Spleen (tissue), 7 donors: ENCODE measurements around the gene UIMC1.

Source experiments
- POLR2AphosphoS5 ChIP-seq, 3 donors: sonication (generic); formaldehyde crosslinking; IDR thresholded peaks; one replicate each; pipeline ENCODE4 v1.5.1; 2017; ENCODE audit warnings: antibody characterized with exemption in 3 of 3
- TF ChIP-seq, protein P1 (sequence below), 11 experiments: fragments of 200-600 bp in 7 of 11; fragments of 450-650 bp in 4 of 11; sonication (generic) in 4 of 11; IDR thresholded peaks in 8 of 11; conservative IDR thresholded peaks in 3 of 11; 1 replicate in 7 of 11; 2 replicates in 4 of 11; pipeline versions ENCODE4 v1.4.0 to v1.8.0; 2016 to 2021; ENCODE audit warnings: antibody characterized with exemption in 11 of 11, inconsistent platforms in 4 of 11, mild to moderate bottlenecking in 1 of 11
- donor health status: DM: no; HTN: no; CAD: no; lungs with moderate emphysema.
- donor health status: DM: no; HTN: no; CAD: no.
- donor health status: DM: no; HTN: no; CAD: no.

DNA sequence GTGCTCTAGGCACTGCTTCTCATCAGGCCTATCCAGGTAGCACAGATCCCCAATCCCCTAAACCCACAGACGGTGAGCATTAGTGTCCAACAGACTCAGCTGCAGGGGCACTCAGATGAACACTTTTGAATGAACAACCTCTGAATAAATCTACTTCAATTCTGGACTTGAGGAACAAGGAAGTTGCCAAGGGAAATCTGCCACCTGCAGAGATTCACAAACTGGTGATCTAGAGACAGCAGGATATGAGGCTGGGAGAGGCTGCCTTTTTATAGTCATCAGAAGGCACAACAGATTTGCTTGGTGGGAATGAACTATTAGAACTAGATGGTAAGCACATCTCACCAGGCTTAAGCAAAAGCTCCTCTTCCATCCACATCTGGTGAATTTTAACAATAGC is 100.5 kb downstream of the UIMC1 start:
- TF ChIP-seq, protein P1, sequence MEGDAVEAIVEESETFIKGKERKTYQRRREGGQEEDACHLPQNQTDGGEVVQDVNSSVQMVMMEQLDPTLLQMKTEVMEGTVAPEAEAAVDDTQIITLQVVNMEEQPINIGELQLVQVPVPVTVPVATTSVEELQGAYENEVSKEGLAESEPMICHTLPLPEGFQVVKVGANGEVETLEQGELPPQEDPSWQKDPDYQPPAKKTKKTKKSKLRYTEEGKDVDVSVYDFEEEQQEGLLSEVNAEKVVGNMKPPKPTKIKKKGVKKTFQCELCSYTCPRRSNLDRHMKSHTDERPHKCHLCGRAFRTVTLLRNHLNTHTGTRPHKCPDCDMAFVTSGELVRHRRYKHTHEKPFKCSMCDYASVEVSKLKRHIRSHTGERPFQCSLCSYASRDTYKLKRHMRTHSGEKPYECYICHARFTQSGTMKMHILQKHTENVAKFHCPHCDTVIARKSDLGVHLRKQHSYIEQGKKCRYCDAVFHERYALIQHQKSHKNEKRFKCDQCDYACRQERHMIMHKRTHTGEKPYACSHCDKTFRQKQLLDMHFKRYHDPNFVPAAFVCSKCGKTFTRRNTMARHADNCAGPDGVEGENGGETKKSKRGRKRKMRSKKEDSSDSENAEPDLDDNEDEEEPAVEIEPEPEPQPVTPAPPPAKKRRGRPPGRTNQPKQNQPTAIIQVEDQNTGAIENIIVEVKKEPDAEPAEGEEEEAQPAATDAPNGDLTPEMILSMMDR (IDR thresholded peaks at IDR 0.05 in 8 of 11, conservative IDR thresholded peaks at IDR 0.05 in 3 of 11), result no peak
- TF ChIP-seq POLR2AphosphoS5 (IDR thresholded peaks at IDR 0.05), result no peak
